IMR-90 (cell line): ENCODE data around the gene PIPOX.

ENCODE experiments used
- POLR2A ChIP-seq: IDR thresholded peaks from 2 replicates; pipeline ENCODE4 v1.6.1; 2012; ENCODE audit warnings: mild to moderate bottlenecking, low read depth, low read length
- RFX5 ChIP-seq: IDR thresholded peaks from 2 replicates; pipeline ENCODE4 v1.8.0; 2012; ENCODE audit warnings: low read depth, mild to moderate bottlenecking, low read length, moderate library complexity
- SMC3 ChIP-seq: fragments of 150-350 bp; IDR thresholded peaks from 2 replicates; pipeline ENCODE4 v1.6.1; 2016; ENCODE audit warnings: low read depth, mild to moderate bottlenecking, antibody characterized with exemption, low read length, moderate library complexity
- TF ChIP-seq, protein P1 (sequence below): conservative IDR thresholded peaks from 2 replicates; pipeline ENCODE4 v1.5.1; 2012; ENCODE audit warnings: mild to moderate bottlenecking, low read depth, low read length, improper control_type of control experiment

DNA sequence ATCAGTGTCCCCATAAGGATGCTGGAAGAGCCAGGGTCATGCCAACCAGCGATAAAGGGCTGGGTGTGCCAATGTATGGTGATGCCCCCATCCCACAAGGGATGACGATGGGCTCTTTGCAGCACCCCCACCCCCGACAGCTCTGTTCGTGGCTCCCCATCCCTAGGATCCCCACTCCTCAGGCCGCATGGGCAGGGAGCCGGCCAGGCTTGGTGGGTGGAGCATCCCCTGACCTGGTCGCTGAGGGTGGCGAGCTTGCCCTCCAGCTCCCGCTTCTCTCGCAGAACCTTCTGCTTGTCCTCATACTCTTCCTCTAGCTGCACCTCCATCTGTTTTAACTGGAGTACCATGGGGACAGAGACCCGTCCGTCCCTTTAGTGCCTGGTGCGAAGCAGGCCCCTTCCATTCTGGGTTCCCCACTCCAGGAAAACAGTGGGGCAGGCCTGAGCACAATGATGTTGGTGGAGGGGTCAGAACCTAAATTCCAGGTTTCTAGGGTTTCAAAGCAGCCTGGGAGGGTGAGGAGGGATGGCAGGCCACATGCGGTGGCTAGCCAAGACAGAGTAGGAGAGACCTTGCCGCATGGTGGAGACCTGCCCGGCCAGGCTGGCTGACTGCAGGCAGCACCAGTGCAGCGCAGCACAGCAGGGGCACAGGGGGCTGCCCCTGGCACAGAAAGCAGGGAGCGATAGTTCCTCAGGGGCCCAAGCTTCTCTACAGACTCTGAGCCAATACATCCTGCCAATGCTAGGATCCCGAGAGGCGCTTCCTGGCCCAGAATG is 50.3 kb downstream of the PIPOX start:
- TF ChIP-seq POLR2A (no peak), RFX5 (no peak), SMC3 (no peak)
- TF ChIP-seq, protein P1, sequence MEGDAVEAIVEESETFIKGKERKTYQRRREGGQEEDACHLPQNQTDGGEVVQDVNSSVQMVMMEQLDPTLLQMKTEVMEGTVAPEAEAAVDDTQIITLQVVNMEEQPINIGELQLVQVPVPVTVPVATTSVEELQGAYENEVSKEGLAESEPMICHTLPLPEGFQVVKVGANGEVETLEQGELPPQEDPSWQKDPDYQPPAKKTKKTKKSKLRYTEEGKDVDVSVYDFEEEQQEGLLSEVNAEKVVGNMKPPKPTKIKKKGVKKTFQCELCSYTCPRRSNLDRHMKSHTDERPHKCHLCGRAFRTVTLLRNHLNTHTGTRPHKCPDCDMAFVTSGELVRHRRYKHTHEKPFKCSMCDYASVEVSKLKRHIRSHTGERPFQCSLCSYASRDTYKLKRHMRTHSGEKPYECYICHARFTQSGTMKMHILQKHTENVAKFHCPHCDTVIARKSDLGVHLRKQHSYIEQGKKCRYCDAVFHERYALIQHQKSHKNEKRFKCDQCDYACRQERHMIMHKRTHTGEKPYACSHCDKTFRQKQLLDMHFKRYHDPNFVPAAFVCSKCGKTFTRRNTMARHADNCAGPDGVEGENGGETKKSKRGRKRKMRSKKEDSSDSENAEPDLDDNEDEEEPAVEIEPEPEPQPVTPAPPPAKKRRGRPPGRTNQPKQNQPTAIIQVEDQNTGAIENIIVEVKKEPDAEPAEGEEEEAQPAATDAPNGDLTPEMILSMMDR: no peak
